GM12891 (cell line): ENCODE results near the gene CDH15.
A peak's percentile ranks its signal among the peaks of the same experiment; 100 is the strongest.

Experiments
- DNase-seq: peaks from one replicate; pipeline ENCODE4 v3.0.0; 2011; ENCODE audit warnings: low spot score; ENCODE audit not compliant: insufficient read length
- FAIRE-seq: peaks from 2 replicates; lab custom pipeline; 2011; peaks lifted over from hg19 to GRCh38; lab: Jason Lieb, UNC
- PAX5 ChIP-seq: IDR thresholded peaks from 2 replicates; pipeline ENCODE4 v1.6.1; 2011; ENCODE audit warnings: low read length, moderate library complexity, mild to moderate bottlenecking; ENCODE audit not compliant: insufficient read depth, severe bottlenecking
- POLR2A ChIP-seq: IDR thresholded peaks from 2 replicates; pipeline ENCODE4 v1.6.1; 2011; ENCODE audit warnings: low read depth, low read length, control low read depth
- POLR2AphosphoS5 ChIP-seq: IDR thresholded peaks from 2 replicates; pipeline ENCODE4 v1.6.1; 2011; ENCODE audit warnings: low read depth, low read length, control low read depth
- POU2F2 ChIP-seq: IDR thresholded peaks from 2 replicates; pipeline ENCODE4 v1.6.1; 2011; ENCODE audit warnings: low read depth, mild to moderate bottlenecking, control low read depth, low read length, moderate library complexity
- SPI1 ChIP-seq: IDR thresholded peaks from 2 replicates; pipeline ENCODE4 v1.6.1; 2011; ENCODE audit warnings: low read depth, low read length, control low read depth
- TAF1 ChIP-seq: IDR thresholded peaks from 2 replicates; pipeline ENCODE4 v1.6.1; 2011; ENCODE audit warnings: low read depth, low read length, control low read depth

The CDH15 gene

DNA sequence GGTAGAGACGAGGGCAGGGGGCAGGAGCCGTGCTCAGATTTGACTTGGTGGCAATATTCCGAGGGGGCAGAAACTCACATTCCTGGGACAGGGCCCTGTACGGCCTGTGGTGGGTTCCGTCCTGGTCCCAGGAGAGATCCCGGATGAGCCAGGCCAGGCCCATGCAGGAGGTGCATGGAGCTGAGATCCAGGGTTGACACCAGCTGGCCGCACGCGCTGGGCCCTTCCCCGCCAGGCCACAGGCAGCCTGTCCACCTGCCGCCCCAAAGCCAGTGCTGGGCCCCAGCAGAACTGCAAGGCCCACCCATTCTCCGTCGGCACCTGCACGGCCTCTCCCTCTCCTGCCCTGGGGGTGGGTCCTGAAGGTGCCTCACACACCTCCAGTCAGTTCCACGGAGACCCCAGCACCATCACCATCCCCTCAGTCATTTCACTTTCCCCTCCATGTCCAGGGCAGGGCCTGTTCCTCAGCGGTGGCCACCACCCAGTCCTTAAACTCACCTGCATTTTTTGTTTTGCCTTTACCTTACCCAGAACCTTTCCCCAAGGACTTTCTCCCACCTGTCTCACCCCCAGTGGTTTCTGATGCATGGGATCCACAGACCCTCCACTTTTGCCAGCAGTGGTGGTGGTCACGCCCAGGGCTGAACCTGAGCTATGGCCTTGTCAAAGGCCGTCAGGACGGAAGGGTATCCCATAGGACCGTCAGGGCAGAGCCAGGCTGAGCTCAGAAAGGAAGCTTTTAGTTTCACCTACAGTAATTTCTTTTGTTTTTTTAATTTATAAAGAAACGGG is 25.1 kb upstream of the CDH15 start:
- no peak for DNase-seq
- no peak for FAIRE-seq
- TF ChIP-seq POLR2AphosphoS5 = no peak
- TF ChIP-seq POU2F2 = no peak
- TF ChIP-seq PAX5 = no peak
- no peak for TF ChIP-seq POLR2A
- no peak for TF ChIP-seq SPI1
- no peak for TF ChIP-seq TAF1

DNA sequence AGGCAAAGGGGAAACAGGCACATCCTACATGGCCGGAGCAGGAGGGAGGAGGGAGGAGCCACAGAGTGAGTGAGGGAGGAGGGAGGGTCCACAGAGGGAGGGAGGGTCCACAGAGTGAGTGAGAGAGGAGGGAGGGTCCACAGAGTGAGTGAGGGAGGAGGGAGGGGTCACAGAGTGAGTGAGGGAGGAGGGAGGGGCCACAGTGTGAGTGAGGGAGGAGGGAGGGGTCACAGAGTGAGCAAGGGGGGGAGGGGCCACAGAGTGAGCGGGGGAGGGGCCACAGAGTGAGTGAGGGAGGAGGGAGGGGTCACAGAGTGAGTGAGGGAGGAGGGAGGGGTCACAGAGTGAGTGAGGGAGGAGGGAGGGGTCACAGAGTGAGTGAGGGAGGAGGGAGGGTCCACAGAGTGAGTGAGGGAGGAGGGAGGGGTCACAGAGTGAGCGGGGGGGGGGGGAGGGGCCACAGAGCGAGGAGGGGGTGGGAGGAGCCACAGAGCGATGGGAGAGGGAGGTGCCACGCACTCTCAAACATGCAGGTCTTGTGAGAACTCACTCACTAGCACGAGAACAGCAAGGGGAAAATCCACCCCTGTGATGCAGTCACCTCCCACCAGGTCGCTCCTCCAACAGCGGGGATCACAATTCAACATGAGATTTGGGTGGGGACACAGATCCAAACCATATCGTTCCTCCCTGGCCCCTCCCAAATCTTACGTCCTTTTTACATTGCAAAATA is 24.3 kb upstream of the CDH15 start:
- no peak for TF ChIP-seq POLR2A
- no peak for TF ChIP-seq POU2F2
- no peak for TF ChIP-seq SPI1
- no peak for TF ChIP-seq PAX5
- TF ChIP-seq TAF1 = no peak
- no peak for TF ChIP-seq POLR2AphosphoS5
- DNase-seq (no peak), FAIRE-seq (no peak)

DNA sequence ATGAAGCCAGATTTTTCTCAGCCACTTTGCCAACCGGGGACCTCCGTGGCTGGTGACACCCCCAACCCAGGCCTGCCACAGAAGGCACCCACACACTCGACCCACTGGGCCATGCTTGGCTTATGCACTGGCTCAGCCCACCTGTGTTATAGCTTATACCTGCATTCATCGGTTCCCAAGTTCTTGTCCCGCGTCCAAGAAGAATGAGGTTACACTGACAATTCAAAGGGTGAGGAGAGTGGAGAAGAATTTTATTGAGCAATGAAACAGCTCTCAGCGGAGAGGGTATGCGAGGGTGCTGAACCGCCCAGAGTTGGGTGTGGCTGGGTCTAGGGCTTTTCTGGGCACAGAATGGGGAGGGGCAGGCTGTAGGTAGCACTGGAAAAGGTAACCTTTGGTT is 22.2 kb upstream of the CDH15 start:
- FAIRE-seq (no peak), DNase-seq (no peak)
- TF ChIP-seq POU2F2 (no peak), SPI1 (no peak), POLR2AphosphoS5 (no peak), TAF1 (no peak), PAX5 (no peak), POLR2A (no peak)

DNA sequence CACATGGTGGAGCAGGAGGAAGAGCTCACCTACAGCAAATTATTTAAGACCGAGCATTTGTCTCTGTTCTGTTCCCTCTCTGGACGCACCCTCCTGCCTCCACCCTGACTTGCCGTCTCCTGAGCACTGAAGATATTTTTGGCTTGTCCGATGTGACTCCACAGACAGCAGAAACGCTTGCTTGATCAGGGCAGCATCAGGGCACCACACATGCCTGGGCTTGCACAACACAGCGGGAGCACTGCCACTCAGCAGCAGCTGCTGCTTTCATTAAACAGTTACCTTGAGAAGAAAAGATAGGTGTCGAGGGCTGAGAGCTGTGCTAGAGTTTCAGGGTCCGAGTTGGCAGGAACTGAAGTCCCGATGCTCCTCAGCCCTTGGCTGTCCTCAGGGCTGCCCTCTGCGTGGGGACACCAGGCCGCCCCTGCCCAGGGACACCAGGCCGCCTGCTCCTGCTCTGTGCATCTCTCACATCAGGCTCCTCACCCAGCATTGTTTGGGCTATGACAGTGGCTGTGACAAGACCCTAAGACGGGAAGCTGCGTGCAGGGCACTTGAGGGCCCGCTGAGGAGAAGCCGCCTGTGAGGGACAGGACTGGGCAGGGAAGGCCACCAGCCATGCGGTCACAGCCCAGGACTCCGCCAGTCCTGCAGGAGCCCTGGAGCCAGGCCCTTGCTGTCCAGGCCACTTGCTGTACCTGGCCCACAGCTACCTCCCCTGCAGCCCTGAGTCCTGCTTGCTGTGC is 21.3 kb upstream of the CDH15 start:
- no peak for FAIRE-seq
- TF ChIP-seq SPI1 (no peak), PAX5 (no peak)
- DNase-seq = no peak

DNA sequence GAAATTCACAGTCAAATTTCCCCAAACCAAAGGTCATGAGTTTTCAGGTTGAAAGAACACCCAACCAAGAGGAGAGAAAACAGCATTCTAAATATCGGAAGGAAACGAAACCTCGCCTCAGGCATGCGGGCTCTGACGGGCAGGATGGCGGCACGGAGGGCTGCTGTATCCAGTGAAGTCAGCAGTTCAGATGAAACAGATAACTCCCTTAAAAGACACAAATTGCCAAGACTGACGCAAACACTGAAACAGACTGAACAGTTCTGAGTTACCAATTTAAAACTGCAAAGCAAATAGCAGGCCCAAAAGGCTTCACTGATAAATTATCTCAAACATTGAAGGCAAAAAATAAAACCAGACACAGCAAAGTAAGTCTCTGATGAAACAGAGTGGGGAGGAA is 20.6 kb upstream of the CDH15 start:
- no peak for FAIRE-seq
- TF ChIP-seq POLR2AphosphoS5 = no peak
- no peak for DNase-seq

DNA sequence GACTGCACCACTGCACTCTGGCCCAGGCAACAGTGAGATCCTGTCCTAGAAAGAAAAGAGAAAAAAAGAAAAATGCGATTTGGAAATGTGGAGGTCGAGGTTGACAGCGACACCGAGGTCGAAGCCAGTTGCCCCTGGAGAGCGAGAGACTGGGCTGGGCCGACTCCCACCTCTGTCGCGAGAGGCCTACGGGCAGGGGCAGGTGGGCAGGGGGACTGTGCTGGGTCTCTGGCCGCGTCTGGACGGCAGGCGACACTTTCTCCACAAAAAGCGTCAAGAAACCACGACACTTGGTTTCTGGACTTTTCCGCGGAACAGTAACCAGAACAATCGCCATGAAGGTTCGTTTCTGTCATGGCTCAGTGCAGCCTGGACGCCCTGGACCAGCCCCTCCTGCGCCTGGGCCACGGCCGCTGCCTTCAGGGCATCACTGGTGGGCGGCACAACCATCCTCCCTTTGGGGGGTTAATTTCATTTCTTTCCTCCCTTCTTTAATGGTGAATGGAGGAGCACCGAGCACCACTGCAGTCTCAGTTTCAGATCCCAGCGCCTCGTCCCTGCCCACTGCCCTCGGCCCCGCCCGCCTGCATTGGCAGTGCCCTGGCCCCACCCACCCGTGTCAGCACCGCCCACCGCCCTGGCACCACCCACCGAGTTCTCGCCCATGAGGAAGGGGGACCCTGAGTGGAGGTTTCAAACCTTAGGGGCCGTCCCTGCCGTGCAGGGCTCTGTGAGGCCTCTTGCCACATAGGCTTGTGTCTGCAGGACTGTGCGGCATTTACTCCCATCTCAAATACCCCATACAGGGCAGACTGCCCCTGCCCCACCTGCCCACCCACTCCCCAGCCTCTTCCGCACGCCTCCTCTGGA is 18.5 kb upstream of the CDH15 start:
- no peak for TF ChIP-seq POLR2A
- TF ChIP-seq PAX5 = no peak
- TF ChIP-seq POU2F2 = no peak
- no peak for TF ChIP-seq TAF1
- FAIRE-seq (no peak), DNase-seq (no peak)

DNA sequence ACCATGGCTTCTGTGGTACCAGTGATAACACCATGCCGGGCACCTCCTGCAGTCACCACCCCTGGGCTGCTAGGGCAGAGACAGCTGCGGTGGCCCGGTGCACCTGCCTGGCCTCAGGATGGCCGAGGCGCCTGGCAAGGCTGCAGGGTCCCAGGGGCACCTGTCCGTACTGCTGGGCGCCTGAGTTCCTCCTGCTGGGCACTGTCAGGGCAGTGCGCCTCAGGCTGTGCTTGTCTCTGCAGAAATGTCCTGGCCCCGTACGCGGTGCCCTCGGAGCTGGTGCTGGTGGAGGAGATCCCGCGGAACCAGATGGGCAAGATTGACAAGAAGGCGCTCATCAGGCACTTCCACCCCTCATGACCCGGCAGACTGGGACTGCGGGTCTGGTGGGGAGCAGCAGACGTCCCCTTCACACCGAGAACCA is 17.7 kb upstream of the CDH15 start:
- TF ChIP-seq POLR2A (no peak), PAX5 (no peak), SPI1 (no peak), TAF1 (no peak), POLR2AphosphoS5 (no peak), POU2F2 (no peak)
- no peak for FAIRE-seq
- DNase-seq = no peak

DNA sequence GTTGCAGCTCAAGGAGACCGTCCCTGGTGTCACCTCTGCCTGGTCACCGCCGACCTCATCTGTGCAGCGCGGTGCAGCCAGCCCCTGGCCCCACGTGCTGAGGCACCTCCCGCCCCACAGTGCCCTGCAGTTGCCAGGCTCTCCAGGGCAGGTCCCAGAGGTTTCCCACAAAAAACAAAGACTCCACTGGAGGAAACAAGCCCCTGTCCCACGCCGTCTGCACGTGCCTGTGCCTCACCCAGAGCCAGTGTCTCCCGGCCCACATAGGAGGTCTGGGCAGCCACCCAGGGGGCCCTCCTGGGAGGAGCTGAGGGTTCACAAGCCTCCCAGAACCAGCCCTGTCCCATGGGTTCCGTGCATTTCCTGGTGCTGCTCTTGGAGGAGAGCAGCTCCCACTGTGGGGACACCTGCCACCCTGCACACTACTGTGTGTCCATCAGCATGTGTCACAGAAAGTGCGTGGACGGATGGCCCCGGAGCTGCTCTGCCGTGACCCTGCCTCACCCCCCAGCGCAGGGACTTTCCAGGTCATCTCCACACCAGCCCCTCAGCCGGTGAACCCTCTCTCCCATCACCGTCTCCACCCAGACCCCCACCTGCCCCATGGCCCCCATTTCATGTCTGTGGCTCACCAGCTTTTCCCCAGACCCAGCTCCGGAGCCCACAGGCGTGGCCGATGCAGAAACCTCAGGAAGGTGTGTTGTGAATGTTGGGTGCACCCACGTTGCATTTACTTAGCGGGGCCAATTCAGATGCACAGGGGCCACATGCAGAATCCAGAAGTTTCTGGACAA is 17.0 kb upstream of the CDH15 start:
- TF ChIP-seq SPI1 = no peak
- peak; percentile 35; the same call in 1 of the 2 replicates for TF ChIP-seq POLR2A
- DNase-seq = no peak
- no peak for FAIRE-seq

DNA sequence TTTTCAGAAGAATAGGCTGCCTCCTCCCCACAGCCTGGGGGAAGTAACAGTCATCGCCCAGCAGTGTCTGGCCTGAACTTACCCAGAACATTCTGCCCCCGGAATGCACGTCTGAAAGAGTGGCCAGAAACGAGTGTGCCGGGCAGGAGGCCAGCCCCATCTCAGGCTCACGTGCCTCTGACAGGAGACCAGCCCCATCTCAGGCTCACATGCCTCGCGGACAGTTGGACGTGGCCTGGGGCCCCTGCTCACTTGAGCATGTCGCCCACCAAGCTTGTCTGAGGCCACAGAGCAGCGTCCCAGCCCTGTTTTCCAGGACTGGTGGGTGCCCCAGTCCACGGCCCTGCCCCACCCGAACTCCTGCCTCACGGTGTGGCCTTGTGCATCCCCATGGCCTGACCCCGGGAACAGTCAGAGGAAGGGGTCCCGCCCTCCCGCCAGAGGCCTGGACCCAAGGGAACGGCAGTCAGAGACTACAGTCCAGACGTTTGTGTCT is 16.3 kb upstream of the CDH15 start:
- no peak for DNase-seq
- no peak for FAIRE-seq
- TF ChIP-seq POLR2A (no peak), POLR2AphosphoS5 (no peak), TAF1 (no peak), POU2F2 (no peak)
